HL-60 (cell line): ENCODE data around the gene MAP4K4.

Source experiments
- DNase-seq, 2 experiments: peaks; one replicate each; pipeline ENCODE4 v3.0.0-alpha.2; 2010 to 2020; ENCODE audit warnings: low read depth in 1 of 2, low spot score in 1 of 2
- H3K27ac ChIP-seq: fragments of 250-450 bp; sonication (Bioruptor Pico); replicated peaks from 2 replicates; pipeline ENCODE4 v1.5.1; 2020; ENCODE audit warnings: mild to moderate bottlenecking, moderate library complexity
- H3K27me3 ChIP-seq: fragments of 250-450 bp; sonication (Bioruptor Pico); 2 replicates; pipeline ENCODE4 v1.5.1; 2021; ENCODE audit warnings: mild to moderate bottlenecking, moderate library complexity; ENCODE audit not compliant: insufficient read depth, poor library complexity, severe bottlenecking
- H3K4me3 ChIP-seq: replicated peaks from 2 replicates; pipeline ENCODE4 v1.5.1; 2011; ENCODE audit warnings: mild to moderate bottlenecking, control low read depth, low read length; ENCODE audit not compliant: insufficient read depth
- GABPA ChIP-seq: IDR thresholded peaks from 2 replicates; pipeline ENCODE4 v1.6.1; 2012; ENCODE audit warnings: low read depth
- POLR2AphosphoS5 ChIP-seq: IDR thresholded peaks from 2 replicates; pipeline ENCODE4 v1.6.1; 2012; ENCODE audit warnings: low read depth
- SPI1 ChIP-seq: IDR thresholded peaks from 2 replicates; pipeline ENCODE4 v1.6.1; 2012; ENCODE audit warnings: low read depth, mild to moderate bottlenecking, borderline replicate concordance
- TF ChIP-seq, protein P1 (sequence below): IDR thresholded peaks from 2 replicates; pipeline ENCODE4 v1.6.1; 2012; ENCODE audit warnings: low read depth; ENCODE audit not compliant: insufficient replicate concordance
- TF ChIP-seq, protein P2 (sequence below): IDR thresholded peaks from one replicate; pipeline ENCODE4 v1.5.1; 2011; ENCODE audit warnings: low read length, control low read depth, inconsistent platforms; ENCODE audit not compliant: insufficient read depth

The MAP4K4 gene

DNA sequence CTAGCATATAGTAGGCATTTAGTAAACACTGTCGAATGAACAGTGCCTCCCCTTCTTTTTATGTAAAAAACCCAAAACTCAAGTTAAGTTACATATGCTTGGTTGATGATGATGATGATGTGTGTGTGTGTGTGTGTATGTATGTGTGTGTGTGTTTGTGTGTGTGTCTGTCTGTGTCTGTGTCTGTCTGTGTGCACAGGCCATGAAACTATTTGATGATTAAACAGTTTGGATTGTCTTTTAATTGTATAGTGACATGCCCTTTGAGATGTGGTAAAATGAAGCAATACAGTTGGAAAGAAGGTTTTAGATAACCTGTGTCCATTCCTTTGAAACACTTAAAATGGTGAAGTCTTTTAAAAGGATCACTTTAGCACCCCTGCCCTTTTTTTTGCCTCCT lies 105.6 kb downstream of the MAP4K4 start:
- TF ChIP-seq, protein P1, sequence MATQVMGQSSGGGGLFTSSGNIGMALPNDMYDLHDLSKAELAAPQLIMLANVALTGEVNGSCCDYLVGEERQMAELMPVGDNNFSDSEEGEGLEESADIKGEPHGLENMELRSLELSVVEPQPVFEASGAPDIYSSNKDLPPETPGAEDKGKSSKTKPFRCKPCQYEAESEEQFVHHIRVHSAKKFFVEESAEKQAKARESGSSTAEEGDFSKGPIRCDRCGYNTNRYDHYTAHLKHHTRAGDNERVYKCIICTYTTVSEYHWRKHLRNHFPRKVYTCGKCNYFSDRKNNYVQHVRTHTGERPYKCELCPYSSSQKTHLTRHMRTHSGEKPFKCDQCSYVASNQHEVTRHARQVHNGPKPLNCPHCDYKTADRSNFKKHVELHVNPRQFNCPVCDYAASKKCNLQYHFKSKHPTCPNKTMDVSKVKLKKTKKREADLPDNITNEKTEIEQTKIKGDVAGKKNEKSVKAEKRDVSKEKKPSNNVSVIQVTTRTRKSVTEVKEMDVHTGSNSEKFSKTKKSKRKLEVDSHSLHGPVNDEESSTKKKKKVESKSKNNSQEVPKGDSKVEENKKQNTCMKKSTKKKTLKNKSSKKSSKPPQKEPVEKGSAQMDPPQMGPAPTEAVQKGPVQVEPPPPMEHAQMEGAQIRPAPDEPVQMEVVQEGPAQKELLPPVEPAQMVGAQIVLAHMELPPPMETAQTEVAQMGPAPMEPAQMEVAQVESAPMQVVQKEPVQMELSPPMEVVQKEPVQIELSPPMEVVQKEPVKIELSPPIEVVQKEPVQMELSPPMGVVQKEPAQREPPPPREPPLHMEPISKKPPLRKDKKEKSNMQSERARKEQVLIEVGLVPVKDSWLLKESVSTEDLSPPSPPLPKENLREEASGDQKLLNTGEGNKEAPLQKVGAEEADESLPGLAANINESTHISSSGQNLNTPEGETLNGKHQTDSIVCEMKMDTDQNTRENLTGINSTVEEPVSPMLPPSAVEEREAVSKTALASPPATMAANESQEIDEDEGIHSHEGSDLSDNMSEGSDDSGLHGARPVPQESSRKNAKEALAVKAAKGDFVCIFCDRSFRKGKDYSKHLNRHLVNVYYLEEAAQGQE = no peak
- TF ChIP-seq SPI1 (no peak), POLR2AphosphoS5 (no peak), GABPA (no peak)
- TF ChIP-seq, protein P2, sequence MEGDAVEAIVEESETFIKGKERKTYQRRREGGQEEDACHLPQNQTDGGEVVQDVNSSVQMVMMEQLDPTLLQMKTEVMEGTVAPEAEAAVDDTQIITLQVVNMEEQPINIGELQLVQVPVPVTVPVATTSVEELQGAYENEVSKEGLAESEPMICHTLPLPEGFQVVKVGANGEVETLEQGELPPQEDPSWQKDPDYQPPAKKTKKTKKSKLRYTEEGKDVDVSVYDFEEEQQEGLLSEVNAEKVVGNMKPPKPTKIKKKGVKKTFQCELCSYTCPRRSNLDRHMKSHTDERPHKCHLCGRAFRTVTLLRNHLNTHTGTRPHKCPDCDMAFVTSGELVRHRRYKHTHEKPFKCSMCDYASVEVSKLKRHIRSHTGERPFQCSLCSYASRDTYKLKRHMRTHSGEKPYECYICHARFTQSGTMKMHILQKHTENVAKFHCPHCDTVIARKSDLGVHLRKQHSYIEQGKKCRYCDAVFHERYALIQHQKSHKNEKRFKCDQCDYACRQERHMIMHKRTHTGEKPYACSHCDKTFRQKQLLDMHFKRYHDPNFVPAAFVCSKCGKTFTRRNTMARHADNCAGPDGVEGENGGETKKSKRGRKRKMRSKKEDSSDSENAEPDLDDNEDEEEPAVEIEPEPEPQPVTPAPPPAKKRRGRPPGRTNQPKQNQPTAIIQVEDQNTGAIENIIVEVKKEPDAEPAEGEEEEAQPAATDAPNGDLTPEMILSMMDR = no peak
- no peak for DNase-seq
- Histone ChIP-seq H3K27ac (no peak overlapping the region), H3K4me3 (no peak overlapping the region), H3K27me3 (no peaks in the 10 kb centered on the region)

DNA sequence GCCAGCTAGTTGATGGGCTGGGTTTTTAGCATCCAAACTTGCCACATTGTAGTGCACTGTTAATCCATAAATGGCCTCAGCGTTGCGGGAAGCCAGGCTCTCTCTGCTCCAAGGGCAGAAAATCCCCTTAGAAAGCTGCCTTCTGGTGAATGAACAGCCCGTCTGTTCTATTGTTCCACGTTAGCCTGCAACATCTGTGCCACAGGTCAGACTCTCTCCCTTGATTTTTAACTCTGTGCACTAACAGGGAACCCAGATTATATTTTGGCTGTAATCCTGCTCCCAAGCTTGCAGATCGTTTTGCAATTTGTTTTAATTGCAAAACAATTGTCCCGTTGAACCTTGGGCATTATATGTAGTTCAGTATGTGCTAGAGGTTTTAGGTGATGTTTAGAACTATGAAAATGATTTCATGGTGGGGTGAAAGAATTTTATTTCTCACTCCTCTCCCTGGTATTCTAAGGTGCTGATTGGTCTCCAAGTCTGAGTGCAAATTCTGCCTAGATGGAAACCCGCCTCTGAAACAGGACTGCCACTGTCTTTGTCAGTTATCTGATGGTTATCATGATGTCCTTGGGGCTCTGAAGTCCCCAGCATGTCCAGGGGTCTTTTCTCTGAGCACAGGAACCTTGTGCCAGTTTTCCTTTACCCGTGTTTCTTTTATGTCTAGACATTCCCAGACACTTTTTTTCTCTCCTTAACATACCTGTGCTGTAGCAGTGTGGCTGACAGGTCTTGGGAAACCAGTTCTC lies 106.6 kb downstream of the MAP4K4 start:
- Histone ChIP-seq H3K4me3 (no peak overlapping the region), H3K27ac (no peak overlapping the region), H3K27me3 (no peaks in the 10 kb centered on the region)
- DNase-seq = peak; percentile 3 to 22
- TF ChIP-seq POLR2AphosphoS5 = no peak
- TF ChIP-seq SPI1 = no peak
- TF ChIP-seq, protein P2 = no peak
- no peak for TF ChIP-seq GABPA
- TF ChIP-seq, protein P1 = no peak

DNA sequence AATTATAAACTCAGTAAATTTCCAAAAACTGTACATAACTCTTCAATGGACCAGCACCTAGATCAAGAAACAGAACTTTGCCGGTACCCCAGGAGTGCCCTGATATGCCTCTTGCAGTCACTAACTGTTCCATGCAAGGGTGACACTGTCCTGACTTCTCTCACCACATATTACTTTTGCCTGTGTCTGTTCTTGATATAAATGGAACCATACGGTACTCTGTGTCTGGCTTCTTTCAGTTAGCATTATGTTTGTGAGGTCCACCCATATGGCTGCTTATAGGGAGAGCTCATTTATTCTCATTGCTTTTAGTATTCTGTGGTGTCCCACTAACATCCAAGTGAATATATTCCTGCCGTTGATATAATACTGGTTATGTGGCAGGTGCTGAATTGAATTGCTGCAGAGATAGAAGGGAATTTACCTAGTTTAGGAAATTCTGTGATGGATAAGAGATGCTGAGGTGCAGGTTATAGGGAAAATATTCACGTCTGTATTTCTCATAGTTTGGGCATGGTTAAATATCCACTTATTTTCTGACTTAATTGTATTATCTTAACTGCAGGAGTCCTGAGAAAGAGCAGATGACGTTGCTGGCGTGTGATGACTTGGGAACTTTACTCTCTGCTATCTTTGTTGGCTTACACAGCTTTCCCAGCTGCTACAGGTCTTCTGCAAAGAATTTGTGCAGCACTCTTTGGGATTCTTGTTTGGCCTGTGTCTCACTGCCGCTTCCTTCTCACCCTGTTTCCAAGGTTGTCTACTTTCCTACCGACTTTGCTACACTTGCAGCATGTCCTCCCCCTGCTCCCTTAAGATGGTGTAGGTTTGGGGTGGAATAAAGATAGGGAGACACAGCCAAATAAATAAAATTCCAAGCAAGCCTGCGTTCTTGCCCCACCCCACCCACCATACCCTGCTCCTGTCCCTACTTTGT lies 107.9 kb downstream of the MAP4K4 start:
- no peaks in the 10 kb centered on the region for H3K27me3 ChIP-seq
- H3K27ac ChIP-seq = no peak overlapping the region
- TF ChIP-seq, protein P1 = no peak
- TF ChIP-seq, protein P2 = no peak
- TF ChIP-seq GABPA = no peak
- no peak for TF ChIP-seq SPI1
- TF ChIP-seq POLR2AphosphoS5 = no peak
- H3K4me3 ChIP-seq = no peak overlapping the region
- DNase-seq = no peak
